NCI-H226 (cell line): ENCODE results near the gene FLT1.
A peak's percentile ranks its signal among the peaks of the same experiment; 100 is the strongest.

ENCODE experiments used
- DNase-seq: peaks from one replicate; pipeline ENCODE4 v3.0.0-alpha.2; 2015

The FLT1 gene

DNA sequence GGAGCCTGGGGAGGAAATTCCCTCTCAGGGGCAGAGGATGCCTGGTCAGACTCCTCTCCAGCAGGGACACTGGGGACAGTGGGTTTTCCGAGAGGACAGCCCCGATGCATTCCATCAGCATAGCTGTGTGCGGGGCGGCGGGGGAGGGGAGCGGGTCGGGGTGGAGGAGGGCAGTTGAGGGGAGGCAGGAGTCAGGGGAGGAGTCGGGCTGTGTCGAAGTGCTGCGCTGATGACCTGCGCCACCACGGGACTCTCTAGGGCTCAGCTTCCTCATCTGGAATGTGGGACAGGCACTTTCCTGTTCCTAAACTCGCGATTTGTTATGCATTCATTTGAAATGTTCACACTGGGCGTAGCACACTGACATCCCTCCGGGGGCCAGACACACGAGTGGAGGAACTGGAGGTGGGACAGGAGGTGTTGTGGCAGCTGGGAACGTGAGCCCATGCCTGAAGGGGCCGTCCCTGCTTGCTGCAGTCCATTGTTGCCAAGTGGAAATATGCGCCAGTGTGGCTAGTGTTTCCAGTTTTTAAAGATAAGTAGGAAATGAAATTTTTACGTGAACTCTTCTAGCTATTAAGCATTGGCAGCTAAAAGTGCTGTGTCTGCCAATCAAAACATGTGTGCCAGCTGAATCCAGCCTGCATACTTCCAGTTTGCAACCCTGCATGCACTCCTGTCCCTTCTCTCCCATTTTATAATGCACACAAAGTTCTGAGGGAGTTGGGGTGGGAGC lies 43.3 kb downstream of the FLT1 start:
- DNase-seq: no peak

DNA sequence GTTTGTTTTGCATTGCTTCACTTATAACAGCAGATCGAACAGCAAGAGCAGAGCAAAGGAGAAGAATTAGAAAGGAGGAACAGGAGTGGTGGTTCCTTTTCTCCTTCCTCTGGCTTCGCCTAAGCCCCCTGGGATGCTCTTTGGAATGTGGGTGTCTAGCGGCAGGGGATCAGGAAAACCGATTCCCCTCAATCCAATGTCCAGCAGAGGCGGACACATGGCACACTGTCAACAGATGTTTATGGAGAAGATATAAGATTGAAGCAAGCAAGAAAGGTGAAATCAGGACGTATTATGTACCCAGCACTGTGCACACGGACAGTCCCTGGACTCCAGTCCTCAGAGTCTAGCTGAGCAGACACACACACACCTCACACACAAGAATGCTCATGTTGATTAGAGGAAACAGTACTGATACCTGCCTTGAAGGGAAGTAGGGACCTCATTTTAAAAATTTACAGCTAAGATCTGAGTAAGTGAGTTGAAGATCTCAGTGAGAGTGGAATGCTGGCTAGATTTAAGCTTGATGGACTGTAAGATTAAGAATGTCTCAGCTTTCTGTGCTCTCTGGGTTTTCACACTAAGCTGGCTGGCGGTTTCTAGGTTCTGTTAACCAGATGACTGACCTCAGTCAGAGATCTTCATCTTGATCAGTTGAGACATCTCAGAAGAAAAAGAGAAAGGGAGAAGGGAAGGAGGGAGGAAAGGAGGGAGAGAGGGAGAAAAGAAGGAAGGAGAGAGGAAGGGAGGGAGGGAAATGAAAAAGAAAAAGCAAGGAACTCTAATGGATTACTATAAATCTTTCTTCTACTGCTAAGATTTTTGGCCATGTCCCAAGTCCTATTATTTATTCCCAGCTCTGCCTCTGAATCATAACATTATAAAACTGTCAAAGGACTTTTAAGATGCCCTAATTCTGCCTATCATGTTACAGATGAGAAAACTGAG lies 44.8 kb downstream of the FLT1 start:
- DNase-seq: no peak

DNA sequence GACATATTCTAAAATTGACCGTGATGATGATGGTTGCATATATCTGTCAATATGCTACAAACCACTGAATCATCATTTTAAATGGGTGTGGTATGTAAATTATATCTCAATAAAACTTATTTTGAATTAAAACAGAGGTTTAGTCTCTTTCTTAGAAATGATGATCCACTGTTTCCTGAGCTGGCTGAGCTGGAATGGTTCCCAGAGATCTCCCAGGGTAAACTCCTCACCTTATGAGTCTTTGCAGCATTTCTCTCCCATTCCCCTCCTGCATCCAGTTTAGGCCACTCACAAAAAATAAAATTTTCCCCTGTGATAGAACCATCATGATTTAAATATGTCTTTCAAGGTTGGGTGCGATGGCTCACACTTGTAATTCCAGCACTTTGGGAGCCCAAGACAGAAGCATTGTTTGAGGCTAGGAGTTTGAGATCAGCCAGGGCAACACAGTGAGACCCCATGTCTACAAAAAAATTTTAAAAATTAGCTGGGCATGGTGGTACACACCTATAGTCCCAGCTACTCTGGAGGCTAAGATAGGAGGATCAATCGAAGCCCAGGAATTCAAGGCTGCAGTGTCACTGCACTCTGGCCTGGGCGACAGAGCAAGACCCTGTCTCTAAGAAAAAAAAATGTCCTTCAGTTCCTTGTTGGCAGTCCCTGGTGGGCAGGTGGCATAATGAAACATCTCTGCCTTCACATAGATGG lies 46.1 kb downstream of the FLT1 start:
- DNase-seq: no peak

DNA sequence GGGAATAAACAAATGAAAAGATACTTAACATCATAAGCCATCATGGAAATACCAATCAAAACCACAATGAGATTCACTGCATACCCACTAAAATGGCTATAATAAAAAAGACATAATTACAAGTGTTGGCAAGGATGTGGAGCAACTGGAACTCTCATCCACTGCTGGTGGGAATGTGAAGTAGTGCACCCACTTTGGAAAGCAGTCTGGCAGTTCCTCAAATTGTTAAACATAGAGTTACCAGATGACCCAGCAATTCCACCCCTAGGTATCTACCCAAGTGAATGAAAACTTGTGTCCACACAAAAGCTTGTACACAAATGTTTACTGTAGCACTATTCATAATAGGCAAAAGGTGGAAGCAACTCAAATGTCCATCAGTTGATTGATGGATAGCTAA lies 46.9 kb downstream of the FLT1 start:
- DNase-seq: no peak

DNA sequence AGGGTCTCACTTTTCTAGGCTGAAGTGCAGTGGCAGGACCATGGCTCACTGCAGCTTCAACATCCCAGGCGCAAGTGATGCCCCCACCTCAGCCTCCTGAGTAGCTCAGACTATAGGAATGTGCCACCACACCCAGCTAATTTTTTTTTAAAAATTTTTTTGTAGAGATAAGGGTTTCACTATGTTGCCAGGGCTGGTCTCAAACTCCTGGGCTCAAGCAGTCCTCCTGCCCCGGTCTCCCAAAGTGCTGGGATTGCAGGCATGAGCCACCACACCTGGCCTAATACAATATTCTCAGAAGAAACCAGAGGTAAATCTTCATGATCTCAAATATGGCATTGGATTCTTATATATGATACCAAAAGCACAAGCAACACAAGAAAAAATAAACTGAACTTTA lies 47.7 kb downstream of the FLT1 start:
- peak; percentile 24 for DNase-seq

DNA sequence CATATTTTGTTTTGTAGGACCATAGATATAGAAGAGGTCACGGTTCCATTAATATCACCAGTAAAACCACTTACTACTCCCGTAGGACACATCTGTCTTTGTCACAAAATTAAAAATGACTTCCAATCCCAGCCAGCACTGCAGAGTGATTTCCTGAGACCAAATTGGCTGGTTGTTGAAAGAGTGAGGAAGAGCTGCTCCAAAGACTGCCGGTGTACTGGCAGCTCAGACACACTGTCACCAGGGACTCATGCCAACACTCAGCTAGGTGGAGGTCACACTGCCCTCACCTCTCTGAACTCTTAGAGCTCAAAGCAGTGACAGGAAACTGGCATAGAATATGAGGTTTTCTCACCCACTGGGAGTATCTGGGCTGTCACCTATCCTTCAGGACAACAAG lies 52.1 kb downstream of the FLT1 start:
- no peak for DNase-seq

DNA sequence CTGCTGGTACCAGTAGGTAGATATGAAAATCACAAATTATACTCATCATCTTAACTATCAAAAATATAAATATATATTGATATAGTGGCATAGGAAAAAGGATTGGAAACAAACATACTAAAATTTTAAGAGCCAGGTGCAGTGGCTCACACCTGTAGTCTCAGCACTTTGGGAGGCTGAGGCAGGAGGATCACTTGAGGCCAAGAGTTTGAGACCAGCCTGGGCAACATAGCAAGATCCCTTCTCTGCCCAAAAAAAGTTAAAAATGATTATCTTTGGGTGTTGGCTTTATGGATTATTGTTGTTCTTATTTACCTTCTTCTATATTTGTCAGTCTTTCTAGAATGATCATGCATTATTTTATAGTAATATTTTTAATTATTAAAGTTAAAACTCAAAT lies 53.4 kb downstream of the FLT1 start:
- no peak for DNase-seq

DNA sequence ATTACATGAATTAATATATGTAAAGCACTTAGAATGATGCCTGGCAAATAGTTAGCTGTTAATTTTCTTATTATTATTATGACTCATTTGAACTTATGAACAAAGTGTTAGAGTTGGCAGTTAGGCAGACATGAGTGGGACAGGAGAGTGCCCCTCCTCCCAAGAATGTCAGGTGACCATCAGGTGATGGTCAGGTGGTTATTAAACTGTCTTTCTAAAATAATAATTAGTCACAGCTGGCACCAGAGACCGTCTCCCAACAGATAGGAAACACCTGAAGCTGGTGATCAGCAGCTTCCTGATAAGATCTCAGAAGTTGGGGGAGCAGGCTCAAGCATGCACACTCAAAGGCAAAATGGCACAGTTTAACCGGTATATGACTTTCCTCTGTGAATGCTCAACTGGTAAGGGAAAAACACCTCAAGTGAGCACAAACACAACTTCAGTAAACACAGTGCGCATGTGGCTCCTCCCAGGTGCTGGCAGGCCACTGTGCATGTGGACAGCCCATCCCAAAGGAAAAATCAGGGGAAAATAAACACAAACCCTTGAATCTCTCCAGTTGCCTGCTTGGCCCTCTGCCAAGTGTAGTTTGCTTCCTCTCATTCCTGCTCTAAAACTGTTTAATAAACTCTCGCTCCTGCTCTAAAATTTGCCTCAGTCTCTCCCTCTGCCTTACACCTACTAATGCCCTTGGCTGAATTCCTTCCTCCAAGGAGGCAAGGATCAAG lies 54.0 kb downstream of the FLT1 start:
- no peak for DNase-seq

DNA sequence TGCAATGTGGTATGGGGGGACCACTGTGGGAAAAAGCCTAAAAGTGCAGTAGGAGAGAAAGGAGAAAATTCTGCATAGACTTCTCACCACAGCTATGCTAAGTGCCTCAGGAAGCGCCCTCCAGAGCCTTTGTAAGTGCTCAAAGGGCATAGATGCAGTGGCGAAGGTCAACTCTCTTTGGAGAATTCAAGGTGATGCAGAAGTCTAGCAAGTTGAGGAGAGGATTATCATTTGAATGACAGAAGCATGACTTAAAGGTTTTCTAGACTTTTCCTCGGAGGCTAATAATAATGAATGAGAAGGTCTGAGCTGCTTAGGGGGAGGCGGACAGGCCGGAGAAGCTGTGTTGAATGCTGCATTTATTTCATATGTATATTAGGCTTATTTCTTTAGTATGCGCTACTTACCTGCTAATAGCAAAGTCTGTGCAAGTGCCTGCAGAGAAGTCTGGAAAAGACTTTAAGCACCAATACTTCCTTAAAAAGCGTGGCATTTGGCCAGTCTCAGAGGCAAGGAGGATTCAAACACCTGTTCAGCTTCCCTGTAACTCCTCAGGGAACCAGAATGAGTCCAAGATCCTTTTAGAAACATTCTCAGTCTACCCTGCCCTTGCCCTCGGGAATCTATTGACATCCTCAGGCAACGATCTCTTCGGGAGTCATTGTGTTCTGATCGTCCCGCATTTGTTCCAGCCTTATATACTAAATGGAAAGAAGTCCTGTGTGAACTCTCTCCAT lies 56.2 kb downstream of the FLT1 start:
- no peak for DNase-seq

DNA sequence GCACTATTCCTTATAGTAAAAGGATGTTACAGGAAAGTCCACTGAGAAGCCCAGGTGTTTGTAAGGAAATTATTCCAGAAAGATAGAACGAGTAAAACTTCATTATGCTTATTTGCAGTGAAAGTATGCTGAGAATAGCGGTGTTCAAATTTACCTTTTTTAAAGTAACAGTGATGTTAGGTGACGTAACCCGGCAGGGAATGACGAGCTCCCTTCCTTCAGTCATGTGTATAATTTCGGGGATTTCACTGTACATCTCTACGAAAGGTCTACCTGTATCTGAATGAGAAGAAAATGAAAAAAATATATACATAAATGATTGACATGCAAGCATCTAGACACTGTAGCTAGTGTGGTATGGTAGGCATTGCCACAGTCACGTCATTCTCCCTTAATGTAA lies 56.9 kb downstream of the FLT1 start:
- no peak for DNase-seq

DNA sequence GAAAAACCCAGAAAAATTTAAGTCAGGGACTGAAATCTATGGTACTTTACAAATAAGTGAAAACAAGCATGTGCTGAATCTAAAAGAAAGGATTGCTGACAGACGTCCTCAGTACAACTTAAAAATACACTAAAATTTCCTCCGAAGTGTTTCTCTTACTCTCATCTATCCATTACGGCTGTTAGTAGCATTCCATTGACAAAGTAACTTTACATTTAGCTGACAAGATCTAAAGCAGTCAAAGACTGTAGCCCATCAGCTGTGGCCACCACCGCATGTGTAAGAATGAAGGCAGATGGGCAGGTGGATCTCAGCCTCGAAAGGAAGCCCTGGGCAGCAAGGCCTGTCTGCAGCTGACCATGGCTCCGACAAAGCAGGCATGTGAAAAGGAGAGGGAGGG lies 59.0 kb downstream of the FLT1 start:
- no peak for DNase-seq

DNA sequence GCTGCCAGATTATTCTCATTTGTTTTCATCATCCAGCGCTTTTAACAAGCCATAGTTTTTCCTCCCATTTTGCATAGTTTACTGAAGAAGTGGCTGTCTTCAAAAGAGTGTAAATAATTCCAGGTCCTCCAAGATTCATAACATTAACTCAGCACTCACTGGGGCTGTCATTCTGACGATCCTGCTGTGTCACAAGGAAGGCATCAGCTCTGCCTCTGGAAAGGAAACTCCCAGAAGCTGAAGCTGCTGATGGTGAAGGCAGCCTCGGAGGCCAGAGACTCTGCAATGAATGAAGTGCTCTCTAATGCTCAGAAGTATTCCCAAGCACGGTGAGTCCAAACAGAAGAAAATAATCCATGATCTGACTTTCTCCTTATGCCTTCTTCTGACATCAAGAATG lies 60.0 kb downstream of the FLT1 start:
- no peak for DNase-seq

DNA sequence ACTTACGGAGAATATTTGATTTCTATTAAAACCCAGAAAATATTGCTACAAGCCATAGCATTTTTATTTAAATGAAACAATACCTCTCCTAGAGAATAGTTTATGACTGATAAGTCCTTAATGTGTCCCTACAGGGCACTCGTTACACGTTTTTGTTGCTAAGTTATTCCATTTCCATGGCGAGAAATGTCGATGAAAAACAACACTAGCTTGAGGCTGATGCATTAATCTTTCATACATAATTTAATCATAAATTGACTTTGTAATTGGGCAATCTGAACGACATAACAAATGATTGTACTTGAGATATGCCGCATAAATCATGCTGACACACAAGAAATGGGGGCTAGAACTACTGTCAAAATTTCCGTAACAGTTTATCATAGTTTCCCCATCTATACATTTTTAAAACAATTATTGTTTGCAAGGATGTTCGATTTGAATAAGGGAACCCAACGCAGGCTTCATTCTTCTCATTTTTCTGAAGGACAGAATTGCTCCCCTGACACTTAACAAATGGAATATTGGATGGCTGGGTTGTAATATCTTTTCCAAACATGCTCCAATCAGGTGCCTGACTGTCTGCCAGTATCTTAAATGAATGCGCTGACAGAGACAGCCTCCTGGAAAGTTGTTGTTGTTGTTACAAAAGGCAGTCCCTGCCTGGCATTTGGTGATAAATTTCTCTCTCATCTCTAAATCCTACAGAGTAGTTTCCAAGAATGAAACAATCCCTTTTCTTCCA lies 61.9 kb downstream of the FLT1 start:
- no peak for DNase-seq

DNA sequence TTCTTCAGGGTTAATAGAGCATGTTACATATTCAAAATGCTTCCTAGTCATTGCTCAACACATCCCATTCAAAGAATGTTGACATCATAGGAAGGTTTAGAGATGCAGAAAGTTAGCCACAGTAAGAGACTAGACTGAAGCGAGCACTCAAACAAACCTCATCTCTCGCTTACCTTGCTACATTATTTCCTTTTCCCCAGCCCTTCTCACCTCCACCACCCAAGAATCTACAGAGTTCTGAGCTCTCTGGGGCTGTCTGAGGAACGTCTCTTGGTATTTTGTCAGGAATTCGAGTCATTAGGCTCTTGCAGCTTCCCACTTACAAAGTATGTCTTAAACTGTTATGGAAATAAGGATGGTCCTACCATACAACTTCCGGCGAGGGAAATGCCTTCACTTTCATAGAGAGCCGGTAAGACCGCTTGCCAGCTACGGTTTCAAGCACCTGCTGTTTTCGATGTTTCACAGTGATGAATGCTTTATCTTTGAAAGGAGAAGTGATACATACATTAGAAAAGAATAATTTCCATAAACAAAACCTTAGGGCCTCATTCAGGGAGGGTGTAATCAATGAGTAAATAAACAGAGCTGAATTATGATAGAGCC lies 65.1 kb downstream of the FLT1 start:
- DNase-seq: no peak

DNA sequence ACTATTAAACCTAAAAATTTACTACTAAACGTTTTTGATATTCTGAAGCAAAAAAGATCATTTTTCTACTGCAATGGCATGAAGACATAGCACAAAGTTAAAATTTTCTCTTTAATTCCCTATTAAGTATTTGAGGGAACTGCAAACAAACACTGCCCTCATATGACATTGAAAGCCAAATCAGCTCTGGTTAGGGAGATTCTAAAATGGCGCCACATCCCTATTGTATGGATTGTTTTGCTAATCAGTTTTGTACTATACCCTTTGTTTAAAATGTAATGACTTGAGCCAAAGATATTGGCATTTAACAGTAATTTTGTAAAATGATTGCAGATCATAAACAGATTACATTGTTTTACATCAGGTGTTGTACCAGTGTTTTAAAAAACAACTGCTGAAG lies 65.8 kb downstream of the FLT1 start:
- DNase-seq: no peak

DNA sequence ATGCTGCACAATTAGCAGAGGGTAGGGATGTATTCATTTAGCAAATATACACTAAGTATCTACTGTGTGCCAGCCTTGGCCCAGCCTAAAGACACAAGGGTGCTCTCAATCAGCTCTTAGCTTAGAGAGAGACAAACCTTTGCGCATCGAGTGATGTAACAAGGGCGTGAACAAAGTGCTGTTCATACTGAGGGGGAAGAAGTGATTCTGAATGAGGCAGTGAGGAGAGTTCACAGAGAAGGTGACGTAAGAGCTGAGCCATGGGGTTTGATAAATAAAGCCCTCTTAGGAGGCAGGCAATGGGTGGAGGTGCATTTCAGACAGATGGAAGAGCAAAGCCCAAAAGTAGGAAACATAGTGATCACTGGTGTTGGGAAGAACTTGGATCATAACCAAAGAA lies 68.5 kb downstream of the FLT1 start:
- DNase-seq: no peak

DNA sequence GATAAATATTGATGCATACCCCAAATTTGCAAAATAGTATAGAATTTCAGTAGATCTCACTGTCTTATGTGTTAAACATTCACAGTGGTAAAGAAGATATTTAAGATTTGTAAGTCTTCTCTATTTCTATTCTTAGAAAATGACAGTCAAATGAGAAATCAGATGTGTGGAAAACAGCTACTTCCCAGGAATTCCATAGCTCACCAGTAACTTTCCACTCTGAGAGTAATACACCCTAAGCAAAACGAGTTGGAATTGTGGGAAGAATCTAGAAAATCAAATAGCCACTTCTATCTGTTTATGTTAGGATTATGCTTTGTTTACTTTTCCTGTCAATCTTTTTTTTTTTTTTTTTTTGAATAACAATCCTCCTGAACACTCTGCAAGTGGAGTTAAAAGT lies 69.1 kb downstream of the FLT1 start:
- no peak for DNase-seq

DNA sequence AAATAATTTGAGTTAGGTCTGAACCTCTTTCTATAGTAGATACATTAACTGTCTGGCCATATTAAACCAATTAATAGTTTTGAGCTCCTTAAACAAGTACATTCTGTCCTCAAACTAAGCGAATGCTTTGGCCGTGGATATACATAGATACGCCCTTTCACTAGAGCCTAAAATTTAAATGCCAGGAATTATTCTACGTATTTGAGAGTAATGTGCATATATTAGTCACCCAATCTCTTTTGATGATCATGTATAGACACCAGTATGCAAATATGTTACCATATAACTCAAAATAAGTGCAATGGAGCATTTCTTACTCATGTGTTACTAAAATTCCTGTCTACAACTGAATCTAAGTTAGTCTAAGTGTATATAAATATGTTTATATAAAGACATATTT lies 70.4 kb downstream of the FLT1 start:
- DNase-seq: no peak

DNA sequence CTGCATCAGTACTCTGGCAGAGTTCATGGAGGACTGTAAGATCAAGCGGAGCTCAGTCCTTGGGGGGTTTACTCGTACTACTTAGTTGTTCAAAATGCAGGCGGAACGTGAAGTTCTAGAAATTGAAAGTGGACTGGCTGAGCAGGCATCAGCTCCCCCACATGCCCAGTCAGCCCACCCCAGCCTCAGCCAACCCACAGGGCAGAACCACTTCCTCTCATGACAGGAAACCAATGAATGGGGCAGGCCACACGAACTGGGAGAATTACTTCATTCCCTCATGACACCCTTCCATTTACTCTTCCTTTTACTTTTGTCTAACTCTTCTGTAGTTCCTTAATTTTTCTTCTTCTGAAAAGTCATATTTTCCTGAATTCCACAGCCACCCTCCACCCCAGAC lies 71.9 kb downstream of the FLT1 start:
- DNase-seq: no peak

DNA sequence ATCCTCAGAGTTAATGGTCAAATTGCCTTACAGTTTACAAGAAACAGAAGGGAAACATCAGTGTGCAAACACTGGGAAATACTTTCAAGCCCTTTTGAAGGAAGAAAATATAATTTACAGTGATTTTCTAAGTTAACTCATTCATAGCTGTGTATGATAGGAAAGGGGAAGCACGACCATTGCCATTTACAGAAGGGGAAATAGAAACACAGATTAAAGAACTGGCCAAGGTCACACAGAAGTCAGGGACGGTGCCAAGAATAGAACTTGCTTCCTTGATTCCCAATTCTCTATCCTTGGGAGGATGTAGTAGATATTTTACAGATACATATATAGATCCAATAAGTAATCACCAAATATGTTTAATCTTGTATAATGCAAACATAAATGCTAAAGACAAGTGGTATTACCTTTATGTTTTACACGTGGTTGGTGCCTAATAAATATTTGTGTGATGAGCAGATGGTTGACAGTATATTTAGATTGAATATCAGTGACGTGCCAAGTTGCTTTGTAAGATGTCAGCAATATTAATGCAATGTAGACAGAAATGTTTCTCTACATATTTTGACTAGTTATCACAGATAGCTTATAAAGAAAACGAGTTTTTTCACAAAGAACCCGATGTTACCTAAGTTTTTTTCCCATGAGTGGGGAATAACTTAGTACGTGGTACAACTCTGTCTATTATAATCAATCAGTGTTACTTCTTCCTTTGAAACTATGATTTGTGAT lies 73.1 kb downstream of the FLT1 start:
- no peak for DNase-seq
